Amniotic epithelial cell (primary cell): ENCODE measurements around the gene DBN1.

Source experiments
- DNase-seq: peaks from one replicate; pipeline ENCODE4 v3.0.0-alpha.2; 2010; ENCODE audit warnings: low read depth

The DBN1 gene

DNA sequence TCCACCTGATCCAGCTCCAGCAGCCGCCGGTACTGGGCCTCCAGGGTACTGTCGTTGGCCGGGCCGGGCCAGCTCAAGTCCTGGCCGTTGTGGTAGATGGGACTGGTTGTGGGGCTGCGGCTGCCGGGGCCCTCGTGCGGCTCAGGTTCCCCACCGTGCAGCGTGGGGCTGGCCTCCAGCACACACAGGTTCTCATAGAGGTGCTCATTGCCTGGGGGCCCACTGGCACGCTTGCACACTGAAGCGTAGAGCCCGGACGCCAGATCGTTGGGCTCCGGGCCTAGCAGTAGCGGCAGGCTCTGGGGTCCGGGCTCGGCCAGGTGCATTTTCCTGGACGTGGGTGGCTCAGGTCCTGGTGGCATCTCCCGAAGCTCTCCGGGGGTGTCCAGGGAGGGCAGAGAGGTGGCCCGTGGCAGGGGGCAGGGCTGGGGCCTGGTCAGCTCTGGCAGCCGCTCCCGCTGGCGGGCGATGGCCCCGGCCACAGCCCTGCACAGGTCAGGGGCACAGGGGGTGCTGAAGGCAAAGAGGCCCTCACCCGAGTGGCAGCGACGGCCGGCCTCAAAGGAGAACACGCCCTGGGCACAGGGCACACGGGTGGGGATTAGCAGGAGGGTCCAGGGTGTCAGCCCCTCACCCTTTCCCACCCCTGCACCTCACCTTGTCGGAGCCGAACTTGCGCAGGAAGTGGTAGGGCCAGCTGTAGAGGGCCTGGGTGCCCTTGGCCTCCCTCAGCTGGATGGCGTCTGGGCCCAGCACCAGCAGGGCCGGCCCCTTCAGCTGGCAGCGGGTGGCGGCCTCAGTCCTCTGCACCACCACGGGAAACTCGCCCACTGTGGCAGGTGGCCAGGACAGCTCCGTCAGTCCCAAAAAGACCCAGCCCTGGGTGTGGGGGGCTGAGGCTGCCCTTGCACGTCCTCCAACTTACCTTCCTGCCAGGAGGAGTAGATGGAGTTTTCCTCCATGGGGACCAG lies 30.9 kb upstream of the DBN1 start:
- DNase-seq: no peak

DNA sequence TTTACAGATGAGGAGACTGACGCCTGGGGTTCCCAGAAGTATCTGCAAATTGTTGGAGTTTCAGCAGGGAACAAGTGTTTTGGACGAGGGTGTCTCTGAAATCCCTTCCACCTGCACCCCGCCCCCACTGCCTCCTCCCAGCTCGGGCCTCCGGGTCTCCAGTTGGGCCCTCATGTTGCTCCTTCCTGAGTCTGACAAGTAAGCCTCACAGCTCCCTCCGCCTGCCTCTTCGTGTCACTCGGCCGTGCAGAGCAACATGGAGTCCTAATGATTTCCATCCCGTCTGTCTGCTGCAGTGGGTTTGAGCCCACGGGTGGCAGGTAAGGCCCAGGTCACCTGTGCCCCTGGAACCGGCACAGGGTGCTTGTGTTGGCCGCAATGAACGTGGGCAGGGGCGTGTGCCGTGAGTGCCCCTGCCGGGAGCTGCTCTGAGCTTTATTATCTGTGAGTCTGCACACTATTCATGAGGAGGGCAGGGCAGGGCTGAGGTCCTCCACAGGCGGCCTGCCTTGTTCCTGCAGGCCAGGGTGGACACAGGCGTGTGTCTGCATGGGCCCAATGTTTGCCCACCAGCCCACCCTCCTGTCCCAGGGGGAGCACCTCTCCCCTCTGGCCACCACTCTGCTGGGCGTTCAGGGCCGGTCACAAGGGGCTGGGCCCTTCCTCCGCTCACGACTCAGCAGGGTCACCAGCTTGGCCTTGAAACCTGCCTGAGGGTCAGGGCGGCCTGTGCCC lies 30.1 kb upstream of the DBN1 start:
- no peak for DNase-seq

DNA sequence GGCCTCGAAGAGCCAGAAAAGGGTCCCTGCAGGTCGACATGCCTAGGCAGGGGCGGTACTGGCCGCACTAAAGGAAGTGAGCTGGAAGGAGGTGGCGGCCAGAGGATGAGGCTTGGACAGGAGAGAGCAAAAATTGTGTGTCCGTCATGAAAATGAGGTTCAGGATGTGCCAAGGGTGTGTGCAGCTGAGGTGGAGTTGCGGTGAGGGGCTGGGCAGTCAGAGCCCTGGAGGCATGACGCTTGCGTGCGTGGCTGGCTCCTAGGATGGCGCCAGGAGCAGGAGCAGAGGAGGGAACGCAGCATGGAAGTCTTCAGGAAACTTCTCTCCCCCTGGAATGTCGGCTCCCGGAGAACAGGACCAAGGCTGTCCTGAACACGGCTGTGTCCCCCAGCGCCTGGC lies 29.5 kb upstream of the DBN1 start:
- DNase-seq: no peak

DNA sequence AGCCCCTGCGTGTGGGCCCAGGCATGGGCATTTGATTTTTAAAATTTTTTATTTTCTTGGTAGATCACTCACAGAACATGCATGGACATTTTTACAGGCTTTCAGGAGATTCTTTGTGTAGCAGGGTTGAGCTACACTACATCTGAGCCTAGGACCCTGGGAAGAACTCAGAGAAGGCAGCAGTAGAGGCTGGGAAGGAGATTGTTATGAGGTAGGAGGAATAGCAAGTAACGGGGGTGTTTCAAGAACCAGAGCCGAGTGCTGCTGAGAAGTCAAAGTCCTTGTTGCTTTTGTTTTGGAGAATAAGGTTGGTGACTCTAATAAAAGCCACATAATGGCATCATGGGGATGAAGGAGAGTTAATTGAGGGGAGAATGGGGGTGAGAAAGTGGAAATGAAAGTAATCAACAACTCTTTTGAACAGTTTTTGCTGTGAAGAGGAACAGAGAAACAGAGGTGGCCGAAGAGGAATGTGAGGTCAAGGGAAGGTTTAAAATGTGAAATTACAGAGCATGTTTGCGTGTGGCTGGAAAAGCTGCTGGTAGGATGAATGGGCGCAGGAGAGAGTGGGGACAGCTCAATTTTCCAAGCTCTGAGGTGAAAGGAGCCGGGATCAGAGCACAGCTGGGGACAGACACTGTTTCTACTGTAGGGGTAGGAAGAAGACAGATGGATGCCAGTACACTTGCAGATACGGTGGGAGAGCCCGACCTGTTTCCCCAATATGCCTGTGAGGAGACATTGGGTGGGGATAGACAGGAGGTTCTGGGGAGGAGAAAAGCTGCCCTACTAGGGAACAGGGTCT lies 28.6 kb upstream of the DBN1 start:
- no peak for DNase-seq

DNA sequence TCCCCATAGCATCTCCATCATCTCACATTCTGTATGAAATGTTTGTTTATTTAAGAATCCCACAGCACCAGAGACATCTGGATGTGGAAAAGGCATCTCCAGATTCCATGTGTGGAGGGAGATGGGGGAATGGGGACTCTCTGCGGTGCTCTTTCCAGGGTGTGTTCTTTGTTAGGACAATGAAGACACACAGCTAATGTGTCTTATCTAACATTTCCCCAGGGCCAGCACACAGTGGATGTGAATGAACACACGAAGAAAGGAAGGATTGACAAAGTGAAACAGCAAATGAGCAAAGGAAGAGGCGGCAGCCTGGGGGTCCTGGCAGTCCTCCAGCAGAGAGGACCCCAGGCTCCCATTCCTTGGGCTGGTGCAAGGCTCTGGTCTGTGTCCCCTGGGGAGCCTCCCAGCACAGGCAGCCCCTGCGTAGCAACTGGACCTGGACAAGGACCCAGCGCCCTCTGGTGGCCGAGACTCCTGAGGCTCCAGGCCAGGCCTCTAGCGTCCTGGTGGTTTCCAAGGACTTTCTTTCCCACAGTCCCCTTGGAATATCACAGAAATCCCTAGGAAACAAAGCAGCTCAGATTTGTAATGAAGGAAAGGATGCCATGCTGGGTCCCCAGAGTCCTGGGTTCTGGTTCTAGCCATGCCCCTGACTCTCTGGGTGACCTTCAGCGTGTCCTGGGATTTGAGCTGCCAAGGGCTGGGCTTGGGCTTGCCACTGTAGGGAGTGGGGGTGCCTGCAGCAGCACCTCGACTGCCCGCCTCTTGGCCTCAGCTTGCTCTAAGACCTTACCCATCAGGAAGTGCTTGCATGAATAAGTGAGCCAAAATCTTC lies 27.5 kb upstream of the DBN1 start:
- peak; percentile 73 for DNase-seq

DNA sequence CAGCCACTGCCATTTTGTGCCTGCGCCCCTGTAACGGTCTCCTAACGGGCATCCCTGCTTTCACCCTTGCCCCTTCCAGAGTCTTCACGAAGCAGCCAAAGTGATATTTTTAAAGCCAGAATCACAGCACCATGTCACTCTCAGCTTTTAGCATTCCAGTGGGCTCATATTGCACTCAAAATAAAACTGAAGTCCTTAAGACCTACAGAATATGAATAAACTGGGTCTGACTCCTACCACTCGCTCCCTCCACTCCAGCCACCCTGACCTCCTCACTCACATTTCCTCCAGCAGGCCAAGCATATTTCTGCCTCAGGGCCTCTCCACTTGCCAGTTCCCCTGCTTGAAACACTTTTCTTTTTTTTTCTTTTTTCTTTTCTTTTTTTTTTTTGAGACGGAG lies 26.4 kb upstream of the DBN1 start:
- DNase-seq: no peak

DNA sequence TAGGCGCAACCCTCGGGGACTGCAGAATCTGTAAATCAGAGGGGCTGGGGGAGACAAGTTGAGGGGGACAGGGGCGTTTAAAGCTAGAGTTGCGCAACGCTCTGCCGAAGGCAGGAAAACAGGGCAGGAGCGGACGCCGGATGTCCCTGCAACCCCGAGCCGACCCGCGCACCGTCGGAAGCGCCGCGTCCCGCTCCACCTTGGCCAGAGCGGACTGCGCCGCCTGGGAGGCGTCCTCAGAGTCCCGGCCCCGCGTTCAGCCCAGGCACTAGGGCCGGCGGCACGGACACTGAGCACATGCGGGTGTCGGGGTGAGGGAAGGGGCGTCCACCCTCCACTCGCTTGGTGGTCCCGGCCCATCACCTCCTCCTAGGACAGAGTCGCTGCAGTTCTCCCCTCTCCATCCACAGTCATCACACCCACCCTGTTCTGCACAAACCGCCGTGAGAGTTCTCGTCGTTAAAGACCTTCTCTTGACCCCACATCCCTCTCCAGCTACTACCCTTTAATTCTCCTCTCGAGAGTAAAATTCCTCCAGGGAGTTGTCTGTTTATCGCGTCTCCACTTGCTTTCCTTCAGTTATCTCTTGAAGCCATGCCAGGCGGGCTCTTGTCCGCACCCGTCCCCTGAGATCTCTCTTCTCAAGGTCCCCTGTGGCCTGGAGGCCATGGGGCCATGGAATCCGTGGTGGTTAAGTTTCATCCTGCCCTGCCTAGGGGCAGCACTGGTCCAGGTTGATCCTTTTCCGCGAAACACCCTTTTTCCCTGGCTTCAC lies 24.8 kb upstream of the DBN1 start:
- no peak for DNase-seq

DNA sequence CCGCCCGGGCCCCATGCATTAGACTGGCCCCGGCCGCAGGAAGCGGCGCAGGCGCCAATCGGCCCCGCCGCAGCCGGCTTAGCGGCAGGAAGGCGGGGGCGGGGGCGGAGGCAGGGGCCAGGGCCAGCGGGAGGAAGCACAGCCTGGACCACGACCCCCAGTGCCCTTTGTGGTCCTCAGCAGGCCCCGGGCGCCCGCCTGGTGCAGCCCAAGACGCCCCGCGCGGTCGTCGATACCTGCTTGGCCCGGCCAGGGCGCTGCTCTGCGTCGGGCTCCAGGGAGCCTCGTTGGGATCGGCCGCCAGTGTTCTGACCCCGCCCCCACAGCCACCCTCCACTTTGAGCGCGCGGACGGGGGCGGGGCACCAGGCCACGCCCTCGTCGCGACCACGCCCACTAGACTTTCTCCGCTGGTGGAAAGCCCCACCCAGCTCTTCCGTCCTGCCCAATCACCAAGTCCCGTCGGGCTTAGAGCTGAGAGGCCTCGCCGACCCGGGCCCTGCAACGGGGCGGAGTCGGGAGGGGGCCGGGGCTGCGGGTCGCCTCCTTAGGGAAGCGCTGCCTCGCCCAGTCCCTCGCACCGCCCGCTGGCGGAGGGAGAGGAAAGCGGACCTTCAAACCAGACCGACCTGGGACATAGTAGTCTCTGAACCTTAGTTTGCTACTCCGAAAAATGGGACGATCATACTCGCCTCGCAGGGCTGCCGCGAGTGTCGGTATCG lies 24.0 kb upstream of the DBN1 start, which contains the start of gene PDLIM7:
TSS of gene PDLIM7 (minus strand) at position 313 of the 721 bp plus-strand sequence. CDS start 1,092 bp downstream, outside the sequence.
- DNase-seq: peak; percentile 95

DNA sequence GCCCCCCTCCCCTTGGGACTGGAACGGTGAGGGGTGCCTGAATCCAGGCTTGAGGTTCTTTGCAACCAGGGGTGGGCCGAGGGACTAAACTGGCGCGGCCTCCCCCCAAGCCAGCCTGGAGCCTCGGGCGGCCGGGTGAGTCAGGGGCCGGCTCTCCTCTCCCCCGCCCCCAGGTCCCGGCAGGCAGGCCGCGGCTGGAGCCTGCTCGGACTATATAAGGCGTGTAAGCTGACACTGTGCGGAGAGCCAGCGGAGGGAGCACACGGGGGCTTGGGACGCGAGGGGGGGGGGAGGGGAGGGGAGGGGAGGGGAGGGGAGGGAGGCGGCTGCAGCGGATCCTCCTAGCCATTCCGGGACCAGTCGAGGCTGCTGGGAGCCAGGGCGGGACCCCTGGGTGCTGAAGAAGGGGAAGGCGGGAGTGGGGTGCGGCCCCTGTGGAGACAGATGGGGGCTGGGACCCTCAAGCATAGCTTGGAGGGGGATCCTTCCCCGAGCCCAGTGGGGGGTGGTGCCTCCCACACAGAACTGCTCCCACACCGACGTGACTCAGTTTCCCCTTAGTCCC lies 23.4 kb upstream of the DBN1 start:
- DNase-seq: peak; percentile 91

DNA sequence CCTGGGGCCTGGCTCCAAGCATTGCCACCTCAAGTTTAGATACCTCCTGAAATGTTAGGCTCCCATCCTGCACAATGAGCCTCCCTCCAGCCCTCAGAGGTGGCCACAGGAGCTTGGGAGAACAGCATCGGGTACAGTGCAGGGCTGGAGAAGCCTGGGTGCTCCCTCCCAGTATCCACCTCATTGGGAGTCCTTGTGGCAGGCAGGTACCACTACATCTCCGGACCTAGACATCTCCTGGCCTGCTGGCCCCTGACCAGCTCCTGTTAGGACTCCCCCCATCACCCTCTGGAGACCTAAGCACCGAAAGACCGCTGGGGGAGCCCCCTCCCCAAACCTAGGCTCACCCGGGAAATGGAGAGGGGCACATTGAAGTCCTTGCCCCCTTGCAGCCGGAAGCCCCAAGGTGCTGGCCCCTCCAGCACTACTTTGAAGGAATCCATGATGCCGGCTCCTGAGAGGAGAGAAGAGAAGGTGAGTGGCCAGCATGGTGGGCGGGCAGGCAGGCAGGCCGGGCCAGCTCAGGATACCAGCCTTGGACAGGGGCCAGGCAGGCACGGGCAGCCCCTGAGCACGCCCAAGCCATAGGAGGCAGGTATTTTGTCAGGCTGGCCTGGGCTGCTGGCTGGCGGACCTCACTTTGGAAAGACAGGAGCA lies 22.8 kb upstream of the DBN1 start:
- peak; percentile 70 for DNase-seq

DNA sequence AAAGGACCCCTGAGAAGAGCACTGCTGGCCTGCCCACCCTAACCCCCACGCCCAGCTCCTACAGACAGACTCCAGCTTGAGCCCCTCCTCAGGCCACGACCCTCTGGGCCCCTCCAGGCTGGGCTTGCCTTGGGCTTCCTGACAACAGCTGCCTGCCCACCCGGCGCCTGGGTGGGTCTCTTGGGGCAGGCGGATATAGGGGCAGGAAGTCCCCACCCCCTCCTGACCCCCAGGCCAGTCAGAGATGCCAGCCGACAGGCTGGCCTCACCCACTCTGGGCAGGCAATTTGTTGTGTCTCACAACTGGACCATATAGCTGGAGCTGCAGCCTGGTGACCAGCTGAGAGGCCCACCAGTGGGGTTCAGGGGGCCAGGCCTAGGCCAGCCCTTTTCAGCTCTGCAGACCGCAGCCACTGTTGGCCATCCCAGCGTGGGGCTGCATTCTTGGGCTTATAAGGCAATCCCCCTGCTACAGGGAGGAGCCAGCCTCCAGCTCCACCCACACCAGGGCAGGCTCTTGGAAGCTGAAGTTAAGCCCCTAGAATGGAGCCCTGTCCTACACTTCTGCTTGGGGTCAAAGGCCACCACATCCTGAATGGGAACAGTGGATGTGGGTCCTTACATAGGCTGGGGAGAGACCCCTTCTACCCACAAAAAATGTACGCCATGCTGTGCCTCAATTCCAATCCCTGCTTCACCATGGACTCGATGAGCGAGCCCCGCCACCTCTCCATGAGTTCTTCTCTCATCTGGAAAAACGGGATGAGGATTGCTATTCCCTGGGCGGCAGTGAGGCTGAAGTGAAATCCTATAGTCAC lies 22.0 kb upstream of the DBN1 start:
- DNase-seq: peak; percentile 96

DNA sequence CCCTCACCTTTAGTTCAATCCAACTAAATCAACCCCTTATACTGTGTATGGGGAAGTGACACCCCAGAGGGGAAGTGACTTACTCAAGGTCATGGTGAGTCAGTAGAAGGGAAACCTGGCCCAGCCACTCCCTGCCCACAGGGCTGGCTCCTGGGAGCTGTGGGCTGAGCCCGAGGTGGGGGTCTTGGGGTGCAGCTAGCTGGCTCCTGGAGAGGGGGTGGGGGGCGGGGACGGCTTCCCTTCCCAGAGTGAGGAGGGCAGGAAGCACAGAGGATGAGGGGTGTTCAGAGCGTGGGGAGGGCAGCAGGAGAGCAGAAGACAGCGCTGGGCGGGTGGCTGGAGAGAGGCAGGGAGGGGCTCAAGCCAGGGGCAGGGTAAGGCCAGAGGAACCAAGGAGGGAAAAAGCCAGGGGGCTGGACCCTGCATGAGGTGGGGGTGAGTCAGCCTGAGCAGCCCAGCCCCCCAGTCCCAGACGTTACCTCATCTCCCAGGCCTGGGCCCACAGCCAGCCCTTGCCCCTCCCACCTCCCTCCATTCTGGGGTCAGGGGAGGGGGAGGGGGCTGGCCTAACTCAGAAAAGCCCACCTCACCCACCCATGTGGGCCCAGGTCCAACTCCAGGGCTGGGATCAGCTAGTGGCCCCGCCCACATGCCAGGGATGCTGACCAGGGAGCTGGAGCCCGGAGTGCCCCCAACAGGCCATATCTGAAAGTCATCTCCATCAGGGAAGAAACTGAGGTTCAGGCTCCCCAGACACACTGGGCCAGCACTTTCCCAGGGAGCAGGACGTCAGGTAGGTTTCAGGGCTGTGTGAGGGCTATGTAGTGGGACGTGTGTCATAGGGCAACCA lies 21.1 kb upstream of the DBN1 start:
- DNase-seq: peak; percentile 87

DNA sequence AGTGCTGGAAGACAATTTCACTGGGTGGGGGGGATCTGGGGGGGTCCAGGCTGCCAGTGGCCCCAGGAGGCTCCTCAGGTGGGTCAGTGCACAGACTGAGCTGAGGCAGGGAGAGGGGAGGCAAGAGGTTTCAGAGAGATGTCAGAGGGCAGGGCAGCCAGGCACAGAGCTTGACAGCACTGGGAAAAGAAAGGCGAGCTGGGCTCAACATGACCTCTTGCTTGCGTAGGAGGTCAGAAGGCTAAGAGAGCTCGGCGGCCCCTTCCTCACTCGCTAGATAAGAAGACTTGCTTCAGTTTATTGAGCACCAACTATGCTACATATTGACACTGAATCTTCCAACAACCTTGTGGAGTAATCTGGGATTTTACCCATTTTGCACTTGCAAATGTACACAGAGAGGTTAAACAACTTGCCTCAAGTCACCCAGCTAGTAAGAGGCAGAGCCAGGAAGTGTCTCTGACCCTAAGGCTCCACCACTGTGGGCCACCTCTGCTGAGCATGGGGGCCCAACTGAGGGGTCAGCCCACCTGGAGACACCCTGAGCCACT lies 20.4 kb upstream of the DBN1 start:
- DNase-seq: no peak

DNA sequence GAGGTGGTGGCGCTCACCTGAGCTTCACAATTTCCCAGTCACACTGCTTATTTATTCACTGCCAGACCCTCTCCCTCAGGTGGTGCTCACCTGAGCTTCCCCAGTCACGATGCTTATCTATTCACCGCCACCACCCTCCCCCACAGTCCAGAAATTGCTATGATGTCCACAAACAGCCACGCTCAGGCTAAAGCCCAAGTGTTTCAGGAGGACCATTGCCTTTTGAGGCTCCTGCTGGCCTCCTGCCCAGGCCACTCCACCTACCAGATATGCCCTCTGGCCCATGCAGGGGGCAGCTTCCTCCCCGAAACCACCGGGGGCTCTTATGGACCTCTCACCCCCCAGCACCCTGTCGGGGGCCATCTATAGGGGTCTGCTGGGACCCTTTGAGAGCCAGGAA lies 19.4 kb upstream of the DBN1 start:
- no peak for DNase-seq

DNA sequence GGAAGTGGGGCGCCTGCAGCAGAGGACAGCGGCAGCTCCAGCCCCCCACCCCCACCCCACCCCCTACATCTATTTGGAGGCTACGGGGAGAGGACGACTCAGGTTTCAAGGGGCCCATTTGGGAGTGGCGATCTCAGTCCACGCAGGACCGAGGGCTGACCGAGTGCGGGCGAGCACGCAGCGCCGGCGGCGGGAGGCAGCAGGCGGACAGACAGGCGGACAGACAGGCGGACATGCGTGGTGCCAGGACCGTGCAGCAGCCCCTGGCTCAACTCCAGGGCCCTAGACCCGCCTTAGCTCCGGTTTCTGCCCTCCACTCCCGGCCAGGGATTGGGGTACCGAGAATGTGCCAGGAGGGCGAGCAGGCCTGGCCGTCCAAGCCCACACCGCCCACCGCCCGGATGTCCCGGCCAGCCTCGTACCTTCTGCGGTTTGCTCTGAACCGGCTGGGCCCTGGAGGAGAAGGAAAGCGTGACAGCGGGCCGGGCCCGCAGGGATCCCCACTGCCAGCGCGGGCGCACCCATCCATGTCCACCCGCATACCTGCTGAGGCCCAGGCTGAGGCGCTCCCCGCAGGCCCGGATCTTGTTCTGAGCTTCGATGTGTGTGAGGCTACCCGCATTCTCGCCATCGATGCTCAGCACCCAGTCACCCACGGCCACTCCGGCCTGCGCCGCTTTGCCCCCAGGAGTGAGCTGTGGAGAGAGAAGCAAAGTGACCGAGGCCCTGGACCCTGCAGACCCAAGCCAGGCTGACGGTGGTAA lies 18.7 kb upstream of the DBN1 start:
- no peak for DNase-seq

DNA sequence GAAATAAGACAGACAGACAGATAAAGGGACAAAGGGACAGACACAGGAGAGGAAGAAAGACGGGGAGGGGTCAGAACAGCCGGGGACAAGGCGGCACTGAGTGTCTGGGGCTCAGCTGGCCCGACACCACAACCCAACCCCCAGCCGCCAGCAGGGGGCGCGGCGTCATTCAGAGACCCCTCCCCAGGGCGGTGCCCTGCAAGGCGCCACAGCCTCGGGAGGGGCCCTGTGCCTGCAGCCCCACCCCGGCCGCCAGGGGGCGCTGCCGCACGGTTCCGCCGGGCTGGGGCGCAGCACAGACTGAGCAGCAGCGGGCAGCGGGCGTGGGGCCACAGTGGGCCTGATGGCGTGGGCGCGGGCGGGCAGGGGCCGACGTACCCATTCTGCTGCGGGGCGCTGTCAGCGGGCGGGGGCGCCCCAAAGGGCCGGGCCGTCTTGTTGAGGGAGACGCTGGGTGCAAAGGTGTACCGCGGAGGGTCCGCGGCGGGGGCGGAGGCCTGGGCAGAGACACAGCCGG lies 18.1 kb upstream of the DBN1 start:
- no peak for DNase-seq
